SK-N-SH (cell line): ENCODE results near the gene ABCA4. TPM values are rescaled to one million over a fixed set of nuclear protein-coding genes. Genes with fewer than 3 reads are reported as not detected.

Experiments used
- CTCF ChIA-PET: fragments of 300-600, 350-600 bp; formaldehyde crosslinking; extraction: SDS; loops from one replicate; lab custom pipeline; 2021; lab: Yijun Ruan, JAX
- POLR2A ChIA-PET: fragments of 350-600 bp; sonication (Branson Sonifier 250); formaldehyde crosslinking; extraction: SDS; loops from one replicate; lab custom pipeline; 2020; ENCODE audit warnings: antibody characterized with exemption, inconsistent platforms; lab: Yijun Ruan, JAX
- DNase-seq: peaks from one replicate; pipeline ENCODE4 v3.0.0; 2012
- H2AFZ ChIP-seq: fragments of 200-600 bp; sonication (generic); 2 replicates; pipeline ENCODE4 v1.8.1; 2016; ENCODE audit warnings: antibody characterized with exemption, mild to moderate bottlenecking, low read depth
- H3F3A ChIP-seq: fragments of 200-600 bp; sonication (generic); replicated peaks from 2 replicates; pipeline ENCODE3; 2016; ENCODE audit warnings: antibody characterized with exemption, mild to moderate bottlenecking; ENCODE audit not compliant: insufficient read depth
- H3K27ac ChIP-seq, 2 experiments: fragments of 200-500 bp in 1 of 2; fragments of 200-600 bp in 1 of 2; sonication (Bioruptor generic) in 1 of 2; sonication (generic), shearing (Covaris generic) in 1 of 2; 2 replicates each; pipeline versions ENCODE4 v1.5.1 to v1.6.1; 2014 to 2016; ENCODE audit warnings: low read depth in 2 of 2, inconsistent platforms in 1 of 2, low read length in 1 of 2, mild to moderate bottlenecking in 1 of 2, mixed read lengths in 1 of 2
- H3K27me3 ChIP-seq: fragments of 200-600 bp; sonication (generic), shearing (Covaris generic); 2 replicates; pipeline ENCODE4 v1.6.1; 2016; ENCODE audit warnings: mixed run types; ENCODE audit not compliant: insufficient read depth
- H3K36me3 ChIP-seq, 2 experiments: fragments of 200-500 bp in 1 of 2; fragments of 200-600 bp in 1 of 2; sonication (Bioruptor generic) in 1 of 2; sonication (generic) in 1 of 2; replicated peaks in 1 of 2; 2 replicates each; pipeline versions ENCODE3 to v1.5.1; 2014 to 2016; ENCODE audit warnings: low read length in 1 of 2, mild to moderate bottlenecking in 1 of 2; ENCODE audit not compliant: insufficient read depth in 2 of 2, control insufficient read depth in 1 of 2
- H3K4me1 ChIP-seq, 2 experiments: fragments of 200-500 bp in 1 of 2; fragments of 200-600 bp in 1 of 2; sonication (Bioruptor generic) in 1 of 2; sonication (generic), shearing (Covaris generic) in 1 of 2; 2 replicates each; pipeline versions ENCODE4 v1.5.1 to v1.6.1; 2014 to 2016; ENCODE audit warnings: low read depth in 1 of 2, low read length in 1 of 2, mixed run types in 1 of 2; ENCODE audit not compliant: insufficient read depth in 2 of 2, control insufficient read depth in 1 of 2
- H3K4me2 ChIP-seq: fragments of 200-600 bp; sonication (generic), shearing (Covaris generic); 2 replicates; pipeline ENCODE4 v1.6.1; 2017; ENCODE audit warnings: mixed run types
- H3K4me3 ChIP-seq, 2 experiments: fragments of 200-500 bp in 1 of 2; fragments of 200-600 bp in 1 of 2; sonication (Bioruptor generic) in 1 of 2; sonication (generic), shearing (Covaris generic) in 1 of 2; 2 replicates each; pipeline versions ENCODE4 v1.5.1 to v1.8.1; 2014 to 2016; ENCODE audit warnings: low read depth in 2 of 2, inconsistent platforms in 1 of 2, low read length in 1 of 2, mild to moderate bottlenecking in 1 of 2, mixed read lengths in 1 of 2, moderate library complexity in 1 of 2
- H3K79me2 ChIP-seq: fragments of 200-600 bp; sonication (generic); 2 replicates; pipeline ENCODE4 v1.8.1; 2017; ENCODE audit warnings: mild to moderate bottlenecking; ENCODE audit not compliant: insufficient read depth
- H3K9ac ChIP-seq: fragments of 200-600 bp; sonication (generic); 2 replicates; pipeline ENCODE4 v1.6.1; 2017; ENCODE audit warnings: mixed run types
- H3K9me2 ChIP-seq: fragments of 200-600 bp; sonication (generic); 2 replicates; pipeline ENCODE4 v1.6.1; 2017; ENCODE audit warnings: mixed run types
- H3K9me3 ChIP-seq: fragments of 200-600 bp; sonication (generic); 2 replicates; pipeline ENCODE4 v1.6.1; 2017; ENCODE audit warnings: mixed run types, mild to moderate bottlenecking, moderate library complexity
- H4K20me1 ChIP-seq: fragments of 200-600 bp; sonication (generic); 2 replicates; pipeline ENCODE4 v1.6.1; 2017; ENCODE audit warnings: mild to moderate bottlenecking, mixed run types; ENCODE audit not compliant: insufficient read depth
- CHD2 ChIP-seq: fragments of 150-350 bp; IDR thresholded peaks from 2 replicates; pipeline ENCODE4 v1.6.1; 2018; ENCODE audit warnings: low read length; ENCODE audit not compliant: partially characterized antibody
- EZH2phosphoT487 ChIP-seq: fragments of 200-600 bp; sonication (generic); IDR thresholded peaks from 2 replicates; pipeline ENCODE4 v1.6.1; 2017; ENCODE audit warnings: low read depth, mixed run types, mild to moderate bottlenecking, antibody characterized with exemption, moderate library complexity, borderline replicate concordance
- FOXM1 ChIP-seq: IDR thresholded peaks from 2 replicates; pipeline ENCODE4 v1.4.0; 2012; ENCODE audit warnings: low read depth, mild to moderate bottlenecking
- GABPA ChIP-seq: IDR thresholded peaks from 2 replicates; pipeline ENCODE4 v1.4.0; 2012; ENCODE audit warnings: low read depth, mild to moderate bottlenecking
- JUND ChIP-seq: IDR thresholded peaks from 2 replicates; pipeline ENCODE4 v1.4.0; 2012
- MXI1 ChIP-seq: IDR thresholded peaks from 2 replicates; pipeline ENCODE4 v1.6.1; 2012; ENCODE audit warnings: mild to moderate bottlenecking, low read depth, low read length, improper control_type of control experiment
- NFIC ChIP-seq: IDR thresholded peaks from 2 replicates; pipeline ENCODE4 v1.4.0; 2012; ENCODE audit warnings: borderline replicate concordance
- RAD21 ChIP-seq: IDR thresholded peaks from 2 replicates; pipeline ENCODE4 v1.6.1; 2012; ENCODE audit warnings: mild to moderate bottlenecking, low read length
- RXRA ChIP-seq: IDR thresholded peaks from 2 replicates; pipeline ENCODE4 v1.4.0; 2012; ENCODE audit warnings: low read depth, mild to moderate bottlenecking, borderline replicate concordance
- SIN3A ChIP-seq: IDR thresholded peaks from 2 replicates; pipeline ENCODE4 v1.6.1; 2012; ENCODE audit warnings: low read depth, mild to moderate bottlenecking, low read length, moderate library complexity, borderline replicate concordance
- SMC3 ChIP-seq: IDR thresholded peaks from 2 replicates; pipeline ENCODE4 v1.6.1; 2012; ENCODE audit warnings: low read depth, low read length, improper control_type of control experiment
- TAF1 ChIP-seq: IDR thresholded peaks from 2 replicates; pipeline ENCODE4 v1.6.1; 2012; ENCODE audit warnings: low read depth, mild to moderate bottlenecking, low read length, moderate library complexity, borderline replicate concordance
- TCF12 ChIP-seq: IDR thresholded peaks from 2 replicates; pipeline ENCODE4 v1.4.0; 2012
- WGBS: methylation state at CpG from one replicate; pipeline ENCODE4 v1.1.6; 2017; ENCODE audit warnings: low lambda C conversion rate; 5-methylcytosine and 5-hydroxymethylcytosine counted together
- polyA plus RNA-seq, 3 experiments: library from polyadenylated mRNA; depleted of rRNA; stranded (reverse); fragments of >200 nt; gene quantifications; 2 replicates each; pipeline ENCODE4 v1.2.3, GENCODE V29; 2012
- TF ChIP-seq, protein P1 (sequence below): IDR thresholded peaks from 2 replicates; pipeline ENCODE4; 2012
- TF ChIP-seq, protein P2 (sequence below): fragments of 200-600 bp; sonication (generic); IDR thresholded peaks from 2 replicates; pipeline ENCODE4 v1.6.1; 2017; ENCODE audit warnings: antibody characterized with exemption, mild to moderate bottlenecking, moderate library complexity
- TF ChIP-seq, protein P3 (sequence below): IDR thresholded peaks from 2 replicates; pipeline ENCODE4 v1.4.0; 2012; ENCODE audit warnings: low read depth
- TF ChIP-seq, protein P4 (sequence below): IDR thresholded peaks from 2 replicates; pipeline ENCODE4 v1.6.1; 2012; ENCODE audit warnings: mild to moderate bottlenecking, low read depth, low read length, moderate library complexity

The ABCA4 gene
- polyA plus RNA-seq, 1 of the 3 experiments (the other 2 are of a cell fraction): 0.03 TPM

DNA sequence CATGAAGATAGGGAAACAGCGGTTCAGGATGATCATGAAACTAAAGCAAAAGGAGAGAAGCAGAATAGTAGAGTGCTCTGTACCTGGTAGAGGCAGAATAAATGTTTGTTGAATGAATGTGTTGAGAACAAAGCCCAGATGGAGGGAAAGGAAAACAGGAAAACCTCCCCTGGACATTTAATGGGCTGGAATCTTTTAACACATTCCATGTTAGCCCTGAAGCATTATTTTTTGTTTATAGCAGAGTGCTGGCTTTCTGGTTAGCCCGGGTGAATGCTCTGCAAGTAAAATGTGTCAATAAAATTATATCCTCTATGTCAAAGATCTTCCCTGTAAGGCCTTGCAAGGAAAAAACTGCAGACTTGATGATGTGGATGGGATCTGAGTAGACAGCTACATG lies 60.2 kb downstream of the ABCA4 start:
- Histone ChIP-seq H3F3A (no peaks in the 10 kb centered on the region), H4K20me1 (no peaks in the 10 kb centered on the region), H3K4me3 (no peak overlapping the region), H2AFZ (no peak overlapping the region), H3K4me2 (no peak overlapping the region), H3K27me3 (no peaks in the 10 kb centered on the region), H3K79me2 (no peaks in the 10 kb centered on the region), H3K9me2 (no peaks in the 10 kb centered on the region), H3K36me3 (no peaks in the 10 kb centered on the region), H3K4me1 (peaks cover 7 to 10% of the 10 kb centered on the region in 2 experiments), H3K27ac (no peak overlapping the region), H3K9ac (no peak overlapping the region), H3K9me3 (no peaks in the 10 kb centered on the region)
- POLR2A ChIA-PET: no interaction called here
- TF ChIP-seq, protein P1, sequence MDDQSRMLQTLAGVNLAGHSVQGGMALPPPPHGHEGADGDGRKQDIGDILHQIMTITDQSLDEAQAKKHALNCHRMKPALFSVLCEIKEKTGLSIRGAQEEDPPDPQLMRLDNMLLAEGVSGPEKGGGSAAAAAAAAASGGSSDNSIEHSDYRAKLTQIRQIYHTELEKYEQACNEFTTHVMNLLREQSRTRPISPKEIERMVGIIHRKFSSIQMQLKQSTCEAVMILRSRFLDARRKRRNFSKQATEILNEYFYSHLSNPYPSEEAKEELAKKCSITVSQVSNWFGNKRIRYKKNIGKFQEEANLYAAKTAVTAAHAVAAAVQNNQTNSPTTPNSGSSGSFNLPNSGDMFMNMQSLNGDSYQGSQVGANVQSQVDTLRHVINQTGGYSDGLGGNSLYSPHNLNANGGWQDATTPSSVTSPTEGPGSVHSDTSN: no peak
- TF ChIP-seq CHD2 (no peak), FOXM1 (no peak), MXI1 (no peak), GABPA (no peak), RAD21 (no peak), SMC3 (no peak), TAF1 (no peak), JUND (no peak), SIN3A (no peak), TCF12 (no peak), NFIC (no peak), EZH2phosphoT487 (no peak), RXRA (no peak)
- TF ChIP-seq, protein P2, sequence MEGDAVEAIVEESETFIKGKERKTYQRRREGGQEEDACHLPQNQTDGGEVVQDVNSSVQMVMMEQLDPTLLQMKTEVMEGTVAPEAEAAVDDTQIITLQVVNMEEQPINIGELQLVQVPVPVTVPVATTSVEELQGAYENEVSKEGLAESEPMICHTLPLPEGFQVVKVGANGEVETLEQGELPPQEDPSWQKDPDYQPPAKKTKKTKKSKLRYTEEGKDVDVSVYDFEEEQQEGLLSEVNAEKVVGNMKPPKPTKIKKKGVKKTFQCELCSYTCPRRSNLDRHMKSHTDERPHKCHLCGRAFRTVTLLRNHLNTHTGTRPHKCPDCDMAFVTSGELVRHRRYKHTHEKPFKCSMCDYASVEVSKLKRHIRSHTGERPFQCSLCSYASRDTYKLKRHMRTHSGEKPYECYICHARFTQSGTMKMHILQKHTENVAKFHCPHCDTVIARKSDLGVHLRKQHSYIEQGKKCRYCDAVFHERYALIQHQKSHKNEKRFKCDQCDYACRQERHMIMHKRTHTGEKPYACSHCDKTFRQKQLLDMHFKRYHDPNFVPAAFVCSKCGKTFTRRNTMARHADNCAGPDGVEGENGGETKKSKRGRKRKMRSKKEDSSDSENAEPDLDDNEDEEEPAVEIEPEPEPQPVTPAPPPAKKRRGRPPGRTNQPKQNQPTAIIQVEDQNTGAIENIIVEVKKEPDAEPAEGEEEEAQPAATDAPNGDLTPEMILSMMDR: no peak
- TF ChIP-seq, protein P3, sequence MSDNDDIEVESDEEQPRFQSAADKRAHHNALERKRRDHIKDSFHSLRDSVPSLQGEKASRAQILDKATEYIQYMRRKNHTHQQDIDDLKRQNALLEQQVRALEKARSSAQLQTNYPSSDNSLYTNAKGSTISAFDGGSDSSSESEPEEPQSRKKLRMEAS: no peak
- TF ChIP-seq, protein P4, sequence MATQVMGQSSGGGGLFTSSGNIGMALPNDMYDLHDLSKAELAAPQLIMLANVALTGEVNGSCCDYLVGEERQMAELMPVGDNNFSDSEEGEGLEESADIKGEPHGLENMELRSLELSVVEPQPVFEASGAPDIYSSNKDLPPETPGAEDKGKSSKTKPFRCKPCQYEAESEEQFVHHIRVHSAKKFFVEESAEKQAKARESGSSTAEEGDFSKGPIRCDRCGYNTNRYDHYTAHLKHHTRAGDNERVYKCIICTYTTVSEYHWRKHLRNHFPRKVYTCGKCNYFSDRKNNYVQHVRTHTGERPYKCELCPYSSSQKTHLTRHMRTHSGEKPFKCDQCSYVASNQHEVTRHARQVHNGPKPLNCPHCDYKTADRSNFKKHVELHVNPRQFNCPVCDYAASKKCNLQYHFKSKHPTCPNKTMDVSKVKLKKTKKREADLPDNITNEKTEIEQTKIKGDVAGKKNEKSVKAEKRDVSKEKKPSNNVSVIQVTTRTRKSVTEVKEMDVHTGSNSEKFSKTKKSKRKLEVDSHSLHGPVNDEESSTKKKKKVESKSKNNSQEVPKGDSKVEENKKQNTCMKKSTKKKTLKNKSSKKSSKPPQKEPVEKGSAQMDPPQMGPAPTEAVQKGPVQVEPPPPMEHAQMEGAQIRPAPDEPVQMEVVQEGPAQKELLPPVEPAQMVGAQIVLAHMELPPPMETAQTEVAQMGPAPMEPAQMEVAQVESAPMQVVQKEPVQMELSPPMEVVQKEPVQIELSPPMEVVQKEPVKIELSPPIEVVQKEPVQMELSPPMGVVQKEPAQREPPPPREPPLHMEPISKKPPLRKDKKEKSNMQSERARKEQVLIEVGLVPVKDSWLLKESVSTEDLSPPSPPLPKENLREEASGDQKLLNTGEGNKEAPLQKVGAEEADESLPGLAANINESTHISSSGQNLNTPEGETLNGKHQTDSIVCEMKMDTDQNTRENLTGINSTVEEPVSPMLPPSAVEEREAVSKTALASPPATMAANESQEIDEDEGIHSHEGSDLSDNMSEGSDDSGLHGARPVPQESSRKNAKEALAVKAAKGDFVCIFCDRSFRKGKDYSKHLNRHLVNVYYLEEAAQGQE: no peak
- CTCF ChIA-PET: interaction anchor here (0.6 to 14.4 kb wide), 14 partner anchors 8 to 282 kb away, joined by 3 to 427 read pairs (median 8); partner anchors contain the start of gene ARHGAP29
- no peak for DNase-seq
- WGBS: 50% methylated on average over 2 of the region's 2 CpGs
